WTC11 (cell line): ENCODE results near the gene ATP2B2. TPM values are rescaled to one million over a fixed set of nuclear protein-coding genes. Genes with fewer than 3 reads are reported as not detected.

Experiments used
- ATAC-seq: fragments of 200-7000 bp; cut with Tn5 transposase; 2 replicates; pipeline ENCODE4 v1.10.0; 2021; ENCODE audit warnings: mild to moderate bottlenecking, moderate library complexity
- CTCF ChIA-PET: fragments of 300-600 bp; sonication (Branson Sonifier 250); formaldehyde crosslinking; loops from one replicate; lab custom pipeline; 2021; ENCODE audit warnings: antibody characterized with exemption; lab: Charles Lee
- POLR2A ChIA-PET: fragments of 350-600 bp; sonication (Branson Sonifier 250); formaldehyde crosslinking; loops from one replicate; lab custom pipeline; 2021; ENCODE audit warnings: antibody characterized with exemption; lab: Charles Lee
- DNase-seq: peaks from one replicate; pipeline ENCODE4 v3.0.0; 2021; ENCODE audit warnings: low spot score
- H3K27ac Mint-ChIP-seq: 2 replicates; pipeline ENCODE4 v1.8.0; 2021; ENCODE audit warnings: mixed read lengths
- H3K27me3 Mint-ChIP-seq: 2 replicates; pipeline ENCODE4 v1.8.0; 2021; ENCODE audit warnings: low read depth, mild to moderate bottlenecking, moderate library complexity, mixed read lengths
- H3K36me3 Mint-ChIP-seq: 2 replicates; pipeline ENCODE4 v1.8.0; 2021; ENCODE audit warnings: mixed read lengths
- H3K4me1 Mint-ChIP-seq: 2 replicates; pipeline ENCODE4 v1.8.0; 2022; ENCODE audit warnings: mixed read lengths
- H3K4me3 Mint-ChIP-seq: 2 replicates; pipeline ENCODE4 v1.8.0; 2021; ENCODE audit warnings: mild to moderate bottlenecking, moderate library complexity, mixed read lengths
- H3K9me3 Mint-ChIP-seq: 2 replicates; pipeline ENCODE4 v1.8.0; 2021; ENCODE audit warnings: mixed read lengths
- ESRRA ChIP-seq: sonication (generic); formaldehyde crosslinking; IDR thresholded peaks from 2 replicates; pipeline ENCODE4 v1.8.1; 2022; ENCODE audit warnings: mild to moderate bottlenecking, missing genetic modification reagents, borderline replicate concordance
- ETV6 ChIP-seq: sonication (generic); formaldehyde crosslinking; IDR thresholded peaks from 2 replicates; pipeline ENCODE4 v1.8.1; 2022; ENCODE audit warnings: mild to moderate bottlenecking, missing genetic modification reagents
- FOXP1 ChIP-seq: sonication (generic); formaldehyde crosslinking; IDR thresholded peaks from 2 replicates; pipeline ENCODE4 v1.8.0; 2022; ENCODE audit warnings: missing genetic modification reagents, mild to moderate bottlenecking, moderate library complexity, borderline replicate concordance
- KAT7 ChIP-seq: sonication (generic); formaldehyde crosslinking; IDR thresholded peaks from 2 replicates; pipeline ENCODE4 v1.8.1; 2023; ENCODE audit warnings: missing genetic modification reagents, mild to moderate bottlenecking, borderline replicate concordance
- MYBL2 ChIP-seq: sonication (generic); formaldehyde crosslinking; IDR thresholded peaks from 2 replicates; pipeline ENCODE4 v1.8.1; 2023; ENCODE audit warnings: mild to moderate bottlenecking, moderate library complexity, missing genetic modification reagents
- OVOL2 ChIP-seq: fragments of 250-450 bp; sonication (Bioruptor Pico); IDR thresholded peaks from 2 replicates; pipeline ENCODE4 v1.9.0; 2021; ENCODE audit warnings: mild to moderate bottlenecking, borderline replicate concordance
- SOX15 ChIP-seq: fragments of 250-450 bp; sonication (Bioruptor Pico); IDR thresholded peaks from 2 replicates; pipeline ENCODE4 v1.9.0; 2021; ENCODE audit warnings: mild to moderate bottlenecking
- TP53 ChIP-seq: sonication (generic); formaldehyde crosslinking; IDR thresholded peaks from 2 replicates; pipeline ENCODE4 v1.8.1; 2023; ENCODE audit warnings: mild to moderate bottlenecking, missing genetic modification reagents
- ZNF138 ChIP-seq: sonication (generic); formaldehyde crosslinking; conservative IDR thresholded peaks from 2 replicates; pipeline ENCODE4 v1.8.1; 2022; ENCODE audit warnings: mild to moderate bottlenecking, moderate library complexity, missing genetic modification reagents
- ZNF423 ChIP-seq: fragments of 250-450 bp; sonication (Bioruptor Pico); IDR thresholded peaks from 2 replicates; pipeline ENCODE4 v2.1.2; 2022; ENCODE audit warnings: mild to moderate bottlenecking, moderate library complexity
- ZNF671 ChIP-seq: fragments of 250-450 bp; sonication (Bioruptor Pico); IDR thresholded peaks from 2 replicates; pipeline ENCODE4 v1.8.0; 2021; ENCODE audit warnings: mild to moderate bottlenecking
- total RNA-seq: library from RNA; stranded (reverse); gene quantifications from 3 replicates; pipeline ENCODE4 v1.2.3, GENCODE V29; 2021
- TF ChIP-seq, protein P1 (sequence below): fragments of 200-600 bp; IDR thresholded peaks from 2 replicates; pipeline ENCODE4 v1.8.0; 2022; ENCODE audit warnings: antibody characterized with exemption
- TF ChIP-seq, protein P2 (sequence below): sonication (generic); formaldehyde crosslinking; IDR thresholded peaks from 2 replicates; pipeline ENCODE4 v1.8.0; 2023; ENCODE audit warnings: mild to moderate bottlenecking, missing genetic modification reagents
- TF ChIP-seq, protein P3 (sequence below): sonication (generic); formaldehyde crosslinking; IDR thresholded peaks from 2 replicates; pipeline ENCODE4 v1.8.1; 2022; ENCODE audit warnings: mild to moderate bottlenecking, missing genetic modification reagents, moderate library complexity, borderline replicate concordance
- TF ChIP-seq, protein P4 (sequence below): fragments of 250-450 bp; sonication (Bioruptor Pico); IDR thresholded peaks from 2 replicates; pipeline ENCODE4 v1.9.0; 2021; ENCODE audit warnings: mild to moderate bottlenecking, borderline replicate concordance
- TF ChIP-seq, protein P5 (sequence below): sonication (generic); formaldehyde crosslinking; IDR thresholded peaks from 2 replicates; pipeline ENCODE4 v1.8.1; 2023; ENCODE audit warnings: mild to moderate bottlenecking, missing genetic modification reagents, borderline replicate concordance
- TF ChIP-seq, protein P6 (sequence below): sonication (generic); formaldehyde crosslinking; conservative IDR thresholded peaks from 2 replicates; pipeline ENCODE4 v1.8.1; 2023; ENCODE audit warnings: mild to moderate bottlenecking, low read depth, missing genetic modification reagents, moderate library complexity
- TF ChIP-seq, protein P7 (sequence below): sonication (generic); formaldehyde crosslinking; IDR thresholded peaks from 2 replicates; pipeline ENCODE4 v1.8.1; 2023; ENCODE audit warnings: mild to moderate bottlenecking, missing genetic modification reagents, moderate library complexity

ATP2B2 gene
- total RNA-seq, 1 experiment from 2014 or later: 0.48 TPM

DNA sequence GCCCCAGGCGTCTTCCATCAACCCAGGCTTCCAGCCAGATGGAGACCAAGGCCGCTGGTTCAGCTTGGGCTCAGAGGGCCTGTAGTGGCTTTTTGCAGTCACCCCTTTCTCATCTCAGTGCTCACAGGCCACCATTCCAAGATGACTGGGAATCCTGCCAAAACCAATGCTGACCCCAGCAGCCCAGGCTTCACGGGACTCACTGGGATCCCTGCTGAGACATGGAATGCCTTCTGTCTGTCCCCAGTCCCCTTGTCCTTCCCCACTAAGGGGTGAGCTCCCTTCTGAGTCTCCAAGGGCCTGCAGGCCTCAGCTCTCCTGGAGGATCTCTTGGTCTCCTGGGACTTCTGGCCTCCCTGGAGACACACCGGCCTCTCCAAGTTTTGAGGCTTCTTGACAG is 107.0 kb downstream of the ATP2B2 start:
- H3K4me1 Mint-ChIP-seq: peaks cover 28% of the 10 kb centered on the region
- ChIA-PET CTCF (no interaction called here), POLR2A (interaction anchor here (0.5 kb wide), 1 partner anchor 833 kb away, joined by 3 read pairs; no protein-coding TSS in a partner anchor)

DNA sequence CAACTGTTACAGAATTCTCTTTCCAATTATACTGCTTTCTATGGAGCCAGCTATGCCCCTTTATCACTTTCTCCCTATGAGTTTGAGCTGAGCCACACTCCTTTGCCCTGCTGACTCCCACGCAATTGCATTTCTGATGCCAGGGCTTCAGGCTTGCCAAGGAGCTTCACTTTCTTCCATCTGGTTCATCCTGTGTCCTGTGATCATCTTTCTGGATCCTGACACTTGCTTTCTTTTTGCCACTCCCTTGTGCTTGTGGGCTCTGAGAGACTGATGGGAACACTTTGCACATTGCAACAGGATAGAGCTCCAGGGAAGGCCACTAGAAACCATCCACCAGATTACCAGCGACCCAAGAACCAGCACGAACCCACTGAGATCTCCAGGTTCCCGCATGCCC is 107.5 kb downstream of the ATP2B2 start:
- ChIA-PET POLR2A (interaction anchor here (0.5 kb wide), 1 partner anchor 832 kb away, joined by 3 read pairs; no protein-coding TSS in a partner anchor), CTCF (no interaction called here)
- Mint-ChIP-seq H3K27me3 (peaks cover 5% of the 10 kb centered on the region), H3K4me3 (no peak overlapping the region), H3K36me3 (no peaks in the 10 kb centered on the region), H3K27ac (no peak overlapping the region), H3K4me1 (peaks cover 28% of the 10 kb centered on the region), H3K9me3 (no peaks in the 10 kb centered on the region)
- DNase-seq (no peak), ATAC-seq (no peak)
- TF ChIP-seq, protein P1, sequence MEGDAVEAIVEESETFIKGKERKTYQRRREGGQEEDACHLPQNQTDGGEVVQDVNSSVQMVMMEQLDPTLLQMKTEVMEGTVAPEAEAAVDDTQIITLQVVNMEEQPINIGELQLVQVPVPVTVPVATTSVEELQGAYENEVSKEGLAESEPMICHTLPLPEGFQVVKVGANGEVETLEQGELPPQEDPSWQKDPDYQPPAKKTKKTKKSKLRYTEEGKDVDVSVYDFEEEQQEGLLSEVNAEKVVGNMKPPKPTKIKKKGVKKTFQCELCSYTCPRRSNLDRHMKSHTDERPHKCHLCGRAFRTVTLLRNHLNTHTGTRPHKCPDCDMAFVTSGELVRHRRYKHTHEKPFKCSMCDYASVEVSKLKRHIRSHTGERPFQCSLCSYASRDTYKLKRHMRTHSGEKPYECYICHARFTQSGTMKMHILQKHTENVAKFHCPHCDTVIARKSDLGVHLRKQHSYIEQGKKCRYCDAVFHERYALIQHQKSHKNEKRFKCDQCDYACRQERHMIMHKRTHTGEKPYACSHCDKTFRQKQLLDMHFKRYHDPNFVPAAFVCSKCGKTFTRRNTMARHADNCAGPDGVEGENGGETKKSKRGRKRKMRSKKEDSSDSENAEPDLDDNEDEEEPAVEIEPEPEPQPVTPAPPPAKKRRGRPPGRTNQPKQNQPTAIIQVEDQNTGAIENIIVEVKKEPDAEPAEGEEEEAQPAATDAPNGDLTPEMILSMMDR: no peak
- TF ChIP-seq, protein P2, sequence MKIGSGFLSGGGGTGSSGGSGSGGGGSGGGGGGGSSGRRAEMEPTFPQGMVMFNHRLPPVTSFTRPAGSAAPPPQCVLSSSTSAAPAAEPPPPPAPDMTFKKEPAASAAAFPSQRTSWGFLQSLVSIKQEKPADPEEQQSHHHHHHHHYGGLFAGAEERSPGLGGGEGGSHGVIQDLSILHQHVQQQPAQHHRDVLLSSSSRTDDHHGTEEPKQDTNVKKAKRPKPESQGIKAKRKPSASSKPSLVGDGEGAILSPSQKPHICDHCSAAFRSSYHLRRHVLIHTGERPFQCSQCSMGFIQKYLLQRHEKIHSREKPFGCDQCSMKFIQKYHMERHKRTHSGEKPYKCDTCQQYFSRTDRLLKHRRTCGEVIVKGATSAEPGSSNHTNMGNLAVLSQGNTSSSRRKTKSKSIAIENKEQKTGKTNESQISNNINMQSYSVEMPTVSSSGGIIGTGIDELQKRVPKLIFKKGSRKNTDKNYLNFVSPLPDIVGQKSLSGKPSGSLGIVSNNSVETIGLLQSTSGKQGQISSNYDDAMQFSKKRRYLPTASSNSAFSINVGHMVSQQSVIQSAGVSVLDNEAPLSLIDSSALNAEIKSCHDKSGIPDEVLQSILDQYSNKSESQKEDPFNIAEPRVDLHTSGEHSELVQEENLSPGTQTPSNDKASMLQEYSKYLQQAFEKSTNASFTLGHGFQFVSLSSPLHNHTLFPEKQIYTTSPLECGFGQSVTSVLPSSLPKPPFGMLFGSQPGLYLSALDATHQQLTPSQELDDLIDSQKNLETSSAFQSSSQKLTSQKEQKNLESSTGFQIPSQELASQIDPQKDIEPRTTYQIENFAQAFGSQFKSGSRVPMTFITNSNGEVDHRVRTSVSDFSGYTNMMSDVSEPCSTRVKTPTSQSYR (CRISPR knock-in tag): no peak
- TF ChIP-seq, protein P3, sequence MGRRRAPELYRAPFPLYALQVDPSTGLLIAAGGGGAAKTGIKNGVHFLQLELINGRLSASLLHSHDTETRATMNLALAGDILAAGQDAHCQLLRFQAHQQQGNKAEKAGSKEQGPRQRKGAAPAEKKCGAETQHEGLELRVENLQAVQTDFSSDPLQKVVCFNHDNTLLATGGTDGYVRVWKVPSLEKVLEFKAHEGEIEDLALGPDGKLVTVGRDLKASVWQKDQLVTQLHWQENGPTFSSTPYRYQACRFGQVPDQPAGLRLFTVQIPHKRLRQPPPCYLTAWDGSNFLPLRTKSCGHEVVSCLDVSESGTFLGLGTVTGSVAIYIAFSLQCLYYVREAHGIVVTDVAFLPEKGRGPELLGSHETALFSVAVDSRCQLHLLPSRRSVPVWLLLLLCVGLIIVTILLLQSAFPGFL: no peak
- no peak for TF ChIP-seq ZNF138 (CRISPR knock-in tag)
- TF ChIP-seq, protein P4, sequence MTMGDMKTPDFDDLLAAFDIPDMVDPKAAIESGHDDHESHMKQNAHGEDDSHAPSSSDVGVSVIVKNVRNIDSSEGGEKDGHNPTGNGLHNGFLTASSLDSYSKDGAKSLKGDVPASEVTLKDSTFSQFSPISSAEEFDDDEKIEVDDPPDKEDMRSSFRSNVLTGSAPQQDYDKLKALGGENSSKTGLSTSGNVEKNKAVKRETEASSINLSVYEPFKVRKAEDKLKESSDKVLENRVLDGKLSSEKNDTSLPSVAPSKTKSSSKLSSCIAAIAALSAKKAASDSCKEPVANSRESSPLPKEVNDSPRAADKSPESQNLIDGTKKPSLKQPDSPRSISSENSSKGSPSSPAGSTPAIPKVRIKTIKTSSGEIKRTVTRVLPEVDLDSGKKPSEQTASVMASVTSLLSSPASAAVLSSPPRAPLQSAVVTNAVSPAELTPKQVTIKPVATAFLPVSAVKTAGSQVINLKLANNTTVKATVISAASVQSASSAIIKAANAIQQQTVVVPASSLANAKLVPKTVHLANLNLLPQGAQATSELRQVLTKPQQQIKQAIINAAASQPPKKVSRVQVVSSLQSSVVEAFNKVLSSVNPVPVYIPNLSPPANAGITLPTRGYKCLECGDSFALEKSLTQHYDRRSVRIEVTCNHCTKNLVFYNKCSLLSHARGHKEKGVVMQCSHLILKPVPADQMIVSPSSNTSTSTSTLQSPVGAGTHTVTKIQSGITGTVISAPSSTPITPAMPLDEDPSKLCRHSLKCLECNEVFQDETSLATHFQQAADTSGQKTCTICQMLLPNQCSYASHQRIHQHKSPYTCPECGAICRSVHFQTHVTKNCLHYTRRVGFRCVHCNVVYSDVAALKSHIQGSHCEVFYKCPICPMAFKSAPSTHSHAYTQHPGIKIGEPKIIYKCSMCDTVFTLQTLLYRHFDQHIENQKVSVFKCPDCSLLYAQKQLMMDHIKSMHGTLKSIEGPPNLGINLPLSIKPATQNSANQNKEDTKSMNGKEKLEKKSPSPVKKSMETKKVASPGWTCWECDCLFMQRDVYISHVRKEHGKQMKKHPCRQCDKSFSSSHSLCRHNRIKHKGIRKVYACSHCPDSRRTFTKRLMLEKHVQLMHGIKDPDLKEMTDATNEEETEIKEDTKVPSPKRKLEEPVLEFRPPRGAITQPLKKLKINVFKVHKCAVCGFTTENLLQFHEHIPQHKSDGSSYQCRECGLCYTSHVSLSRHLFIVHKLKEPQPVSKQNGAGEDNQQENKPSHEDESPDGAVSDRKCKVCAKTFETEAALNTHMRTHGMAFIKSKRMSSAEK (CRISPR knock-in tag): no peak

More for the DNA sequence above, 107.0 kb downstream of the ATP2B2 start:
- H3K36me3 Mint-ChIP-seq: no peaks in the 10 kb centered on the region
- no peak for ATAC-seq
- TF ChIP-seq FOXP1 (no peak), ZNF423 (CRISPR knock-in tag) (no peak), ZNF138 (CRISPR knock-in tag) (no peak), ZNF671 (CRISPR knock-in tag) (no peak), TP53 (CRISPR knock-in tag) (no peak), KAT7 (CRISPR knock-in tag) (no peak), OVOL2 (CRISPR knock-in tag) (no peak), ESRRA (CRISPR knock-in tag) (no peak), MYBL2 (CRISPR knock-in tag) (no peak), SOX15 (CRISPR knock-in tag) (no peak), ETV6 (no peak)
- TF ChIP-seq, protein P5, sequence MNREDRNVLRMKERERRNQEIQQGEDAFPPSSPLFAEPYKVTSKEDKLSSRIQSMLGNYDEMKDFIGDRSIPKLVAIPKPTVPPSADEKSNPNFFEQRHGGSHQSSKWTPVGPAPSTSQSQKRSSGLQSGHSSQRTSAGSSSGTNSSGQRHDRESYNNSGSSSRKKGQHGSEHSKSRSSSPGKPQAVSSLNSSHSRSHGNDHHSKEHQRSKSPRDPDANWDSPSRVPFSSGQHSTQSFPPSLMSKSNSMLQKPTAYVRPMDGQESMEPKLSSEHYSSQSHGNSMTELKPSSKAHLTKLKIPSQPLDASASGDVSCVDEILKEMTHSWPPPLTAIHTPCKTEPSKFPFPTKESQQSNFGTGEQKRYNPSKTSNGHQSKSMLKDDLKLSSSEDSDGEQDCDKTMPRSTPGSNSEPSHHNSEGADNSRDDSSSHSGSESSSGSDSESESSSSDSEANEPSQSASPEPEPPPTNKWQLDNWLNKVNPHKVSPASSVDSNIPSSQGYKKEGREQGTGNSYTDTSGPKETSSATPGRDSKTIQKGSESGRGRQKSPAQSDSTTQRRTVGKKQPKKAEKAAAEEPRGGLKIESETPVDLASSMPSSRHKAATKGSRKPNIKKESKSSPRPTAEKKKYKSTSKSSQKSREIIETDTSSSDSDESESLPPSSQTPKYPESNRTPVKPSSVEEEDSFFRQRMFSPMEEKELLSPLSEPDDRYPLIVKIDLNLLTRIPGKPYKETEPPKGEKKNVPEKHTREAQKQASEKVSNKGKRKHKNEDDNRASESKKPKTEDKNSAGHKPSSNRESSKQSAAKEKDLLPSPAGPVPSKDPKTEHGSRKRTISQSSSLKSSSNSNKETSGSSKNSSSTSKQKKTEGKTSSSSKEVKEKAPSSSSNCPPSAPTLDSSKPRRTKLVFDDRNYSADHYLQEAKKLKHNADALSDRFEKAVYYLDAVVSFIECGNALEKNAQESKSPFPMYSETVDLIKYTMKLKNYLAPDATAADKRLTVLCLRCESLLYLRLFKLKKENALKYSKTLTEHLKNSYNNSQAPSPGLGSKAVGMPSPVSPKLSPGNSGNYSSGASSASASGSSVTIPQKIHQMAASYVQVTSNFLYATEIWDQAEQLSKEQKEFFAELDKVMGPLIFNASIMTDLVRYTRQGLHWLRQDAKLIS (CRISPR knock-in tag): no peak
- TF ChIP-seq, protein P6, sequence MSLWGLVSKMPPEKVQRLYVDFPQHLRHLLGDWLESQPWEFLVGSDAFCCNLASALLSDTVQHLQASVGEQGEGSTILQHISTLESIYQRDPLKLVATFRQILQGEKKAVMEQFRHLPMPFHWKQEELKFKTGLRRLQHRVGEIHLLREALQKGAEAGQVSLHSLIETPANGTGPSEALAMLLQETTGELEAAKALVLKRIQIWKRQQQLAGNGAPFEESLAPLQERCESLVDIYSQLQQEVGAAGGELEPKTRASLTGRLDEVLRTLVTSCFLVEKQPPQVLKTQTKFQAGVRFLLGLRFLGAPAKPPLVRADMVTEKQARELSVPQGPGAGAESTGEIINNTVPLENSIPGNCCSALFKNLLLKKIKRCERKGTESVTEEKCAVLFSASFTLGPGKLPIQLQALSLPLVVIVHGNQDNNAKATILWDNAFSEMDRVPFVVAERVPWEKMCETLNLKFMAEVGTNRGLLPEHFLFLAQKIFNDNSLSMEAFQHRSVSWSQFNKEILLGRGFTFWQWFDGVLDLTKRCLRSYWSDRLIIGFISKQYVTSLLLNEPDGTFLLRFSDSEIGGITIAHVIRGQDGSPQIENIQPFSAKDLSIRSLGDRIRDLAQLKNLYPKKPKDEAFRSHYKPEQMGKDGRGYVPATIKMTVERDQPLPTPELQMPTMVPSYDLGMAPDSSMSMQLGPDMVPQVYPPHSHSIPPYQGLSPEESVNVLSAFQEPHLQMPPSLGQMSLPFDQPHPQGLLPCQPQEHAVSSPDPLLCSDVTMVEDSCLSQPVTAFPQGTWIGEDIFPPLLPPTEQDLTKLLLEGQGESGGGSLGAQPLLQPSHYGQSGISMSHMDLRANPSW (CRISPR knock-in tag): no peak
- TF ChIP-seq, protein P7, sequence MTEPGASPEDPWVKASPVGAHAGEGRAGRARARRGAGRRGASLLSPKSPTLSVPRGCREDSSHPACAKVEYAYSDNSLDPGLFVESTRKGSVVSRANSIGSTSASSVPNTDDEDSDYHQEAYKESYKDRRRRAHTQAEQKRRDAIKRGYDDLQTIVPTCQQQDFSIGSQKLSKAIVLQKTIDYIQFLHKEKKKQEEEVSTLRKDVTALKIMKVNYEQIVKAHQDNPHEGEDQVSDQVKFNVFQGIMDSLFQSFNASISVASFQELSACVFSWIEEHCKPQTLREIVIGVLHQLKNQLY (CRISPR knock-in tag): no peak
- TF ChIP-seq, all 79 proteins: peak for 0
- H3K9me3 Mint-ChIP-seq: no peaks in the 10 kb centered on the region
- H3K27ac Mint-ChIP-seq: no peak overlapping the region
- DNase-seq: no peak
- no peak overlapping the region for H3K4me3 Mint-ChIP-seq
- peaks cover 5% of the 10 kb centered on the region for H3K27me3 Mint-ChIP-seq
